Lower lobe of right lung (tissue), 2 donors: ENCODE measurements around the gene MACROD2. TPM values are rescaled to one million over a fixed set of nuclear protein-coding genes. Genes with fewer than 3 reads are reported as not detected.

Experiments used
- ATAC-seq, 2 donors: fragments of 200-7000 bp; cut with Tn5 transposase; one replicate each; pipeline ENCODE4 v1.9.1; 2020 to 2022; ENCODE audit warnings: mild to moderate bottlenecking in 2 of 2, moderate library complexity in 2 of 2
- DNase-seq: peaks from one replicate; pipeline ENCODE4 v3.0.0-alpha.2; 2020
- H3K27ac ChIP-seq: fragments of 200-600 bp; one replicate; pipeline ENCODE4 v1.8.0; 2022
- H3K27me3 ChIP-seq: fragments of 200-600 bp; one replicate; pipeline ENCODE4 v1.8.0; 2022; ENCODE audit warnings: low read depth
- H3K36me3 ChIP-seq: fragments of 200-600 bp; one replicate; pipeline ENCODE4 v1.8.0; 2022; ENCODE audit warnings: mild to moderate bottlenecking
- H3K4me1 ChIP-seq: fragments of 200-600 bp; one replicate; pipeline ENCODE4 v1.8.0; 2022
- H3K4me3 ChIP-seq: fragments of 200-600 bp; one replicate; pipeline ENCODE4 v1.8.0; 2022; ENCODE audit warnings: mild to moderate bottlenecking
- H3K9me3 ChIP-seq: fragments of 200-600 bp; one replicate; pipeline ENCODE4 v1.8.0; 2022
- intact Hi-C: fragments of 100-400 bp; cut with DNase I; formaldehyde crosslinking; loops from one replicate; pipeline ENCODE4 v1.11.0; 2022
- total RNA-seq: library from RNA; stranded (reverse); fragmentation: NEBNext Ultra II Directional; extraction: Animal tissue kit (Norgen Biotek cat#: 25700); gene quantifications from one replicate; pipeline ENCODE4 v1.2.1, GENCODE V29; 2021
- TF ChIP-seq, protein P1 (sequence below): fragments of 200-600 bp; IDR thresholded peaks from one replicate; pipeline ENCODE4 v1.8.0; 2022; ENCODE audit warnings: antibody characterized with exemption, mild to moderate bottlenecking
- donor health status: DM: no; HTN: yes; CAD: no; lungs with severe emphysema.

MACROD2 gene
- total RNA-seq, 1 donor from 2014 or later: 73.0 TPM

DNA sequence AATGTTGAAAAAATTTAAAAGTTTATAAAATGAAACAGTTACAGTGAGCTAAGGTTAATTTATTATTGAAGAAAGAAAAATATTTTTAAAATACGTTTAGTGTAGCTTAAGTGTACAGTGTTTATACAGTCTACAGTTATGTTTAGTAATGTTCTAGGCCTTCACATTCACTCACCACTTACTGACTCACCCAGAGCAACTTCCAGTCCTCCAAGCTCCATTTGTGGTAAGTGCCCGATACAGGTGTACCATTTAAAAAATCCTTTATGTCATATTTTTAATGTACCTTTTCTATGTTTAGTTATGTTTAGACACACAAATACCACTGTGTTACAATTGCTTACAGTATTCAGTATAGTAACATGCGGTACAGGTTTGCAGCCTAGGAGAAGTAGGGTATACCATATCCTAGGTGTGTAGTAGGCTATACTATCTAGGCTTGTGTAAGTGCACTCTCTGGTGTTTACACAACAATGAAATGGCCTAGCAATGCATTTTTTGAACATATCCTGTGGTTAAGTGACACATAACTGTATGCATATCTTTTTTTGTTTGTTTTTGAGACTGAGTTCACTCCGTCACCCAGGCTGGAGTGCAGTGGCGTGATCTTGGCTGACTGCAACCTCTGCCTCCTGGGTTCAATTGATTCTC, 315.8 kb downstream of the MACROD2 start:
- intact Hi-C loops: no loop called here
- Histone ChIP-seq H3K27me3 (no peaks in the 10 kb centered on the region), H3K36me3 (no peaks in the 10 kb centered on the region), H3K4me1 (no peaks in the 10 kb centered on the region), H3K4me3 (no peak overlapping the region), H3K27ac (no peak overlapping the region), H3K9me3 (no peaks in the 10 kb centered on the region)
- DNase-seq: no peak
- TF ChIP-seq, protein P1, sequence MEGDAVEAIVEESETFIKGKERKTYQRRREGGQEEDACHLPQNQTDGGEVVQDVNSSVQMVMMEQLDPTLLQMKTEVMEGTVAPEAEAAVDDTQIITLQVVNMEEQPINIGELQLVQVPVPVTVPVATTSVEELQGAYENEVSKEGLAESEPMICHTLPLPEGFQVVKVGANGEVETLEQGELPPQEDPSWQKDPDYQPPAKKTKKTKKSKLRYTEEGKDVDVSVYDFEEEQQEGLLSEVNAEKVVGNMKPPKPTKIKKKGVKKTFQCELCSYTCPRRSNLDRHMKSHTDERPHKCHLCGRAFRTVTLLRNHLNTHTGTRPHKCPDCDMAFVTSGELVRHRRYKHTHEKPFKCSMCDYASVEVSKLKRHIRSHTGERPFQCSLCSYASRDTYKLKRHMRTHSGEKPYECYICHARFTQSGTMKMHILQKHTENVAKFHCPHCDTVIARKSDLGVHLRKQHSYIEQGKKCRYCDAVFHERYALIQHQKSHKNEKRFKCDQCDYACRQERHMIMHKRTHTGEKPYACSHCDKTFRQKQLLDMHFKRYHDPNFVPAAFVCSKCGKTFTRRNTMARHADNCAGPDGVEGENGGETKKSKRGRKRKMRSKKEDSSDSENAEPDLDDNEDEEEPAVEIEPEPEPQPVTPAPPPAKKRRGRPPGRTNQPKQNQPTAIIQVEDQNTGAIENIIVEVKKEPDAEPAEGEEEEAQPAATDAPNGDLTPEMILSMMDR: no peak
- ATAC-seq: no peak

DNA sequence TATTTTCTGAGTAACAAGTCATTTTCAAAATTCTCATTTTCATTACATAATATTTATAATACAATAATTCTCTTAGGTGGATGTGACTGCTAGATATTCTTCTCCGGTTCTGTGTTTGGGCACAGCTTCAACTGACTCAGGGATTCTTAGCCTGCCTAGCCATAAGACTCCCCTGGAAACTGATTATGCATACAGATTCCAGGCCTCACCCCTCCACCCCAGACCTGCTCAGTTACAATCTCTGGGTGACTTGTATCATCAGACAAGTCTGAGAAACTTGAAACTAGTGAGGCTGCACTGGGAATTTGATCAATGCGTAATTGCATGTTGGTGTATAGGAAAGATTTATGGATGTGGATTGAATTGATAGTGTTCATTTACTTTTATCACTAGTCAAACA, 316.7 kb downstream of the MACROD2 start:
- Histone ChIP-seq H3K4me1 (no peaks in the 10 kb centered on the region), H3K27me3 (no peaks in the 10 kb centered on the region), H3K27ac (no peak overlapping the region), H3K36me3 (no peaks in the 10 kb centered on the region), H3K4me3 (no peak overlapping the region), H3K9me3 (no peaks in the 10 kb centered on the region)
- DNase-seq (no peak), ATAC-seq (no peak)
- TF ChIP-seq, protein P1: no peak
- intact Hi-C loops: no loop called here

DNA sequence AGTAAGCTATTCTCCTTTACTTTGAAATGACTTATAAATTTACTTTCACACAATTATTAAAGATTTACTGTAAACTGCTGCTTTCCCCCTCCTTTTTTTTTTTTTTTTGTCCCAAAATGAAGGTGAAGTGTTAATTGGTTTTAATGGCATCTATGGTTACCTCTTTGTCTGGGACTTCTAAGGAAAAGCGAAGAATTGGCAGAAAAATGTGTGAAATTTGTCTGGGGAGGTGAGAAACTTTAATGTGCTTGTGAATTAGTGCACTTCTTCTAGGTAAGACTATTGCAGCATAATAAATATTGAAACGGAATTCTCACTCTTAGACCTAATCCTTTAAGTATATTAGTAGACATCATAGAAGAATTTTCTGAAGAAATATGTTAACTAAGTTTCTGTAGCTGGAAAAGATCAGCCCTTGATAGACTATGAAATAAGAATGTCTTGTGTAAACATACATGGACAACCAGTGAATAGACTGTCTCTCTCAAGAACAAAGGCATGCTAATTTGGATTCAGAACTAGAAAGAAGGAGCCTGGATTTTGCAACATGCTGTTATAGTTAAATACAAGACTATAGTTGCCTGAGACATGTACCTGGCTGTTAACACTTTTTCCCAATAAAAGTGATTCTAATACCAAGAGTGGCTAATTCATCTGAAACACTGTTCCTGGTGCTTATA, 318.2 kb downstream of the MACROD2 start:
- no peaks in the 10 kb centered on the region for H3K36me3 ChIP-seq
- no peak overlapping the region for H3K4me3 ChIP-seq
- no peaks in the 10 kb centered on the region for H3K9me3 ChIP-seq
- H3K27ac ChIP-seq: no peak overlapping the region
- TF ChIP-seq, protein P1: no peak
- H3K27me3 ChIP-seq: no peaks in the 10 kb centered on the region
- intact Hi-C loops: no loop called here
- DNase-seq: no peak
- ATAC-seq: no peak
- H3K4me1 ChIP-seq: no peaks in the 10 kb centered on the region

DNA sequence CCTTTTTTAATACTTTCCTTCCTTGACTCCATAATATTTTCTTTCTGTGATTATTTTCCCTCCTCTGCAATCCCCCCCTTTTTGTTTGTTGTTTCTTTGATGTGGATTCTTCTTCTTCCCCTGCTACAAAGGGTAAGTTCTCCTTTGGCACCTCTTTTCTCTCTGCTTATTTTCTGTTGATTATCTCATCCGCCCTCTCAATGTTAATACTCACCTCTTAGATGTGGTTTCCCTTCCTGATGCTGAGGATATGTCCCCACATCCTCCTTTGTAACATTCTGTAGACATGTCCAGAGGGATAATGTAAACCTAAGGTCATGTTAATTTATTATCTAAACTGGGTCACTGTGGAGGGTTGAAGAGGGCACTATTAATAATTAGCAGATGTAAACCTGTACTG, 324.4 kb downstream of the MACROD2 start:
- Histone ChIP-seq H3K4me1 (no peaks in the 10 kb centered on the region), H3K9me3 (no peaks in the 10 kb centered on the region), H3K4me3 (no peak overlapping the region), H3K27me3 (no peaks in the 10 kb centered on the region), H3K27ac (no peak overlapping the region), H3K36me3 (no peaks in the 10 kb centered on the region)
- intact Hi-C loops: no loop called here
- TF ChIP-seq, protein P1: no peak
- no peak for ATAC-seq
- no peak for DNase-seq

DNA sequence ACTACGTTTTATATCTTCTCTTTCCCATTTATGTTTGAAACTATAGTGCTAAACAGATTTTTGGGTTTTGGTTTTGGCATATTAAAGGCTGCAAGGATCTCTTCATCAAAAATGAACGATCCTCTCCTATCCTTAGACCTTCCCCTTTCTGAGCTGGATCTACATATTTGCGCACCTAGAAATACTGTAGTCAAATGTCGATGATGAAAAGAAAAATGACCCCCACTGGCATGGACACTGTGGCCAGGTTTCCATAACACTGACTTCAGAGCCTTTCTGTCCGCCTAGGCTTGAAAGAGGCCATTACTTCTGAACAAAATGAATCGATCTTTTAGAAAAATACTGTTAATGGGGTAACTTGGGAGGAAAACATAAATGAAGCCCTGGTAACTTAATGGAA, 336.3 kb downstream of the MACROD2 start:
- DNase-seq (no peak), ATAC-seq (peak in 1 of 2 donors; percentile 13)
- Histone ChIP-seq H3K4me3 (peak overlapping the region; percentile 53), H3K27ac (no peak overlapping the region), H3K9me3 (no peaks in the 10 kb centered on the region), H3K4me1 (no peaks in the 10 kb centered on the region), H3K36me3 (peaks cover 6% of the 10 kb centered on the region), H3K27me3 (no peaks in the 10 kb centered on the region)
- TF ChIP-seq, protein P1: no peak
- intact Hi-C loops: no loop called here
